HEK293T (cell line): ENCODE data around the gene RALB.

Experiments used
- CTCF ChIA-PET: fragments of 350-600 bp; formaldehyde crosslinking; extraction: SDS; loops from one replicate; lab custom pipeline; 2021; ENCODE audit warnings: antibody characterized with exemption, inconsistent platforms; lab: Yijun Ruan, JAX
- POLR2A ChIA-PET: fragments of 350-600 bp; formaldehyde crosslinking; extraction: SDS; loops from one replicate; lab custom pipeline; 2020; ENCODE audit warnings: antibody characterized with exemption, inconsistent platforms; lab: Yijun Ruan, JAX
- DNase-seq: peaks from one replicate; pipeline ENCODE4 v3.0.0; 2012; ENCODE audit warnings: mixed read lengths; ENCODE audit errors: extremely low spot score
- ARNT ChIP-seq: fragments of 450-650 bp; IDR thresholded peaks from 2 replicates; pipeline ENCODE4 v1.6.1; 2017; ENCODE audit warnings: mild to moderate bottlenecking
- BHLHE40 ChIP-seq: fragments of 450-650 bp; IDR thresholded peaks from 2 replicates; pipeline ENCODE4 v1.6.1; 2016; ENCODE audit warnings: mild to moderate bottlenecking, moderate library complexity, borderline replicate concordance
- CTBP1 ChIP-seq: fragments of 450-650 bp; IDR thresholded peaks from 2 replicates; pipeline ENCODE4 v1.6.1; 2016; ENCODE audit warnings: borderline replicate concordance
- ELF4 ChIP-seq: fragments of 450-650 bp; IDR thresholded peaks from 2 replicates; pipeline ENCODE4 v1.6.1; 2017; ENCODE audit warnings: antibody characterized with exemption
- FOXA1 ChIP-seq: fragments of 450-650 bp; IDR thresholded peaks from 2 replicates; pipeline ENCODE4 v1.6.1; 2016; ENCODE audit warnings: mild to moderate bottlenecking
- FOXK2 ChIP-seq: fragments of 450-650 bp; IDR thresholded peaks from 2 replicates; pipeline ENCODE4 v1.6.1; 2016; ENCODE audit warnings: mild to moderate bottlenecking
- FOXM1 ChIP-seq: fragments of 450-650 bp; IDR thresholded peaks from 2 replicates; pipeline ENCODE4 v1.6.1; 2017; ENCODE audit warnings: mild to moderate bottlenecking, borderline replicate concordance
- HDGF ChIP-seq: fragments of 450-650 bp; IDR thresholded peaks from 2 replicates; pipeline ENCODE4 v1.6.1; 2017; ENCODE audit warnings: antibody characterized with exemption, borderline replicate concordance
- L3MBTL2 ChIP-seq: fragments of 450-650 bp; conservative IDR thresholded peaks from 2 replicates; pipeline ENCODE4 v1.6.1; 2016; ENCODE audit warnings: mild to moderate bottlenecking
- LEF1 ChIP-seq: fragments of 450-650 bp; IDR thresholded peaks from 2 replicates; pipeline ENCODE4 v1.6.1; 2017; ENCODE audit warnings: mild to moderate bottlenecking, borderline replicate concordance
- NFRKB ChIP-seq: fragments of 450-650 bp; IDR thresholded peaks from 2 replicates; pipeline ENCODE4 v1.6.1; 2016; ENCODE audit warnings: mild to moderate bottlenecking, moderate library complexity
- PKNOX1 ChIP-seq: fragments of 450-650 bp; IDR thresholded peaks from 2 replicates; pipeline ENCODE4 v1.6.1; 2016
- SP1 ChIP-seq: fragments of 450-650 bp; IDR thresholded peaks from 2 replicates; pipeline ENCODE4 v1.6.1; 2017
- SUZ12 ChIP-seq: fragments of 450-650 bp; IDR thresholded peaks from 2 replicates; pipeline ENCODE4 v1.6.1; 2016; ENCODE audit warnings: mild to moderate bottlenecking
- TARDBP ChIP-seq: fragments of 450-650 bp; IDR thresholded peaks from 2 replicates; pipeline ENCODE4 v1.6.1; 2016
- ZNF384 ChIP-seq: fragments of 450-650 bp; IDR thresholded peaks from 2 replicates; pipeline ENCODE4 v1.6.1; 2016

The RALB gene

GRCh38 chr2:120236791-120237190 lies 15.9 kb upstream of the RALB start:
- no peak for DNase-seq
- TF ChIP-seq BHLHE40 (no peak), ARNT (no peak), LEF1 (no peak), CTBP1 (no peak), ELF4 (no peak), FOXA1 (no peak), ZNF384 (no peak), FOXM1 (no peak), SP1 (no peak)
- POLR2A ChIA-PET = interaction anchor here (1.0 to 1.1 kb wide), 2 partner anchors 12 to 13 kb away, joined by 3 to 4 read pairs; partner anchors contain the start of gene TMEM185B
- CTCF ChIA-PET = no interaction called here

DNA sequence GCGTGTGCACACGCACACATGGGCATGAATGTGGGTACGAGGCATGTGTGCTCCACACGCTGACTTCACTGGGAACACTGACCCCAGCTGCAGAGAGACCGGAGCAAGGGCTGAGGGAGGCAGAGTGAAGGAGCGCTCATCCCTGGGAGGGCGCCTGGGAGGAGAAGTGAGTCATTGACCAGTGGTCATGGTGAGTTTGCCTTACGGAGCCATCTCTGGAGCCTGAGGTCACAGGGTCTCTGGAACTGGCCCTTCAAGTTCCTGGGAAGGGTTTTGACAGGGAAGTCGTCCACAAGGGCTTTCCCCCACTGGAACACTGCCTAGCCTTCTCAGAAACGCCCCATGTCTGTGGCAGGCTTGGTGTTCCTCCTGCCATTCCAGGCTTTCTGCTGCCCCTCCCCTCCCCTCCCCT lies 15.2 kb upstream of the RALB start:
- DNase-seq = no peak
- ChIA-PET CTCF (no interaction called here), POLR2A (no interaction called here)
- TF ChIP-seq HDGF (no peak), ARNT (no peak), FOXK2 (no peak), ZNF384 (no peak), L3MBTL2 (no peak), SP1 (no peak), TARDBP (no peak), SUZ12 (no peak), FOXM1 (no peak), NFRKB (no peak)

DNA sequence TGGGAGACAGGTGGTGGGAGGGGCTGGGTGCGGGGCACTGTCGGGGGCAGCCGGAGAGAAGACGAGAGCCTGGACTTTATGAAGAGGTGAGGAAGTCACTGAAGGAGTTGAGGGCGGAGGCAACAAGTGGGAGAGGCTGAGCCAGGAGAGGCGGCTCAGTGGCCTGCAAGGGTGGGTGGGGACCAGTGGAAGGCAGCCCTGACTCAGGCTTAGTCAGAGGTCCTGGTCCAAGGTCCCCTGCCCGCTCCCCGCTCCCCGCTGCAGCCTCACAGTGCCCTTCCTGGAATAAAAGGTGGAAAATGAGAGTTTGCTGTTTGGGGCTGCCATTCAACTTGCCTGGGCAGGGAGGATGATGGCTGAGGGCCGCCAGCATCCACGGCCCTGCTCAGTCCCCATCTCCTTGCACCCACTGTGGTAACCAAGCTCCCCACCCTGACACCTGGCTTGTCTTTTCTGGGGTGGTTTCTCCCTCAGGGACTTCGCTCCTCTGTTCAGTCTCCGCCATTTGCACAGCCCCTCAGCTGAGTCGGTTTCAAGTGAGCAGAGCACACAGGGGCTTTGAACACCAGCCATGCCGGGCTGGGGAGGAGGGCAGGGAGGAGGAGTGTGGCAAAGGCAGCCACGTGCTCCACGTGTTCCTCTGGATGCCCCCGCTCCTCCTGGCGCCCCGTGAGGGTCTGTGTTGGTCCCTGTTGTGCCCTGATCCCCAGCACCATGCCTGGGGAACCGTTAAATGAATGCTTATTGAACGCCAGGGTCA lies 13.7 kb upstream of the RALB start:
- POLR2A ChIA-PET = no interaction called here
- DNase-seq = no peak
- TF ChIP-seq BHLHE40 (no peak), SUZ12 (no peak), FOXK2 (no peak), LEF1 (no peak), ELF4 (no peak), L3MBTL2 (no peak), PKNOX1 (no peak), FOXA1 (no peak), CTBP1 (no peak), NFRKB (no peak), HDGF (no peak), FOXM1 (no peak), SP1 (no peak), TARDBP (no peak), ZNF384 (no peak)

GRCh38 chr2:120239488-120240287 lies 13.0 kb upstream of the RALB start:
- POLR2A ChIA-PET = interaction anchor here (0.8 kb wide), 1 partner anchor 13 kb away, joined by 3 read pairs; the partner anchor contains the start of gene RALB

More for the DNA sequence above, 13.7 kb upstream of the RALB start:
- CTCF ChIA-PET = interaction anchor here (1.1 kb wide), 1 partner anchor 9 kb away, joined by 3 read pairs; no protein-coding TSS in a partner anchor

DNA sequence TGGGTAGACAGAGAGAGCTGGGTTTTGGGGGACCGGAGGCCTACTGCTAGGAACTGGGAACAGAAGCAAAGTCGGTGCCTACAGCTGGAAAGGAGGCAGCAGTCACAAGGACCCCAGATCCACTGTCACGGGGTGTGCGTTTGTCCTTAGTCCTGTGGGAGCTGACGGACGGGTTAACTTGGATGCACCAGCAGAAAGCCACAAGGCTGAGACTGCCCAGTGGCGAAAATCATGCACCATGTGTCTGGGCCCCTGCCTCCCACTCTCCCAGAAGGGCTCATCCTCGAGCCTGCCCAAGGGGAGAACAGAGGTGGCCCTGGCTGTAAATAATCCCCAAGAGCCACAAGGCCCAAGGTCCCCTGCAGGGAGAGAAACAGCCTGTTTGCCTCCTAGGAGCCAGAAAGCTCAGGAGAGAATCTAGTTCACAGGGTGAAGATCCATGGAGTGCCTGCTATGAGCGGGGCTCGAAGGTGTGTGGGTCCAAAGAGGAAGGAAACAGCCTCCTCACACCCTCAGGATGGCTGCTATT lies 11.7 kb upstream of the RALB start:
- ChIA-PET CTCF (no interaction called here), POLR2A (no interaction called here)
- TF ChIP-seq HDGF = no peak
- TF ChIP-seq SP1 = no peak
- no peak for TF ChIP-seq FOXA1
- TF ChIP-seq BHLHE40 = no peak
- no peak for TF ChIP-seq L3MBTL2
- no peak for TF ChIP-seq PKNOX1
- no peak for TF ChIP-seq LEF1
- TF ChIP-seq ZNF384 = no peak
- TF ChIP-seq NFRKB = no peak
- no peak for TF ChIP-seq FOXK2
- TF ChIP-seq FOXM1 = no peak
- no peak for TF ChIP-seq CTBP1
- DNase-seq = no peak

More at GRCh38 chr2:120239488-120240287, 13.0 kb upstream of the RALB start:
- no peak for TF ChIP-seq PKNOX1
- TF ChIP-seq FOXA1 = no peak
- TF ChIP-seq LEF1 = no peak
- no peak for TF ChIP-seq TARDBP
- CTCF ChIA-PET = no interaction called here
- DNase-seq = no peak

DNA sequence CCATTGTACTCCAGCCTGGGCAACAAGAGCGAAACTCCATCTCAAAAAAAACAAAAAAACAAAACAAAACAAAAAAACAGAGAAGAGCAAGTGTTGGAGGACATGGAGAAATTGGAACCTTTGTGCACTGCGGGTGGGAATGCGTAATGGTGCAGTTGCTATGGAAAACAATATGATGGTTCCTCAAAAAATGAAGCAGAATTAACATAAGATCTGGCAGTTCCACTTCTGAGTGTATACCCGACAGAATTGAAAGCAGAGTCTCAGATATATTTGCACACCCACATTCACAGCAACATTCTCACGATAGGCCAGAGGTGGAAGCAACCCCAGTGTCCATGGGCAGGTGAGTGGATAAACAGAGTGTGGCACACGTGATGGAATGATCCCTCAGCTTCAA lies 11.0 kb upstream of the RALB start:
- ChIA-PET POLR2A (no interaction called here), CTCF (interaction anchor here (0.6 kb wide), 1 partner anchor 47 kb away, joined by 3 read pairs; no protein-coding TSS in a partner anchor)
- no peak for DNase-seq
- no peak for TF ChIP-seq HDGF
- no peak for TF ChIP-seq FOXA1
- no peak for TF ChIP-seq CTBP1
- TF ChIP-seq TARDBP = no peak
- TF ChIP-seq SP1 = no peak
- TF ChIP-seq BHLHE40 = no peak
- TF ChIP-seq NFRKB = no peak
- TF ChIP-seq SUZ12 = no peak
- TF ChIP-seq LEF1 = no peak
- no peak for TF ChIP-seq ELF4
